HEK293T (cell line): ENCODE results near the gene WWC2.

Source experiments
- ARNT ChIP-seq: fragments of 450-650 bp; IDR thresholded peaks from 2 replicates; pipeline ENCODE4 v1.6.1; 2017; ENCODE audit warnings: mild to moderate bottlenecking
- BHLHE40 ChIP-seq: fragments of 450-650 bp; IDR thresholded peaks from 2 replicates; pipeline ENCODE4 v1.6.1; 2016; ENCODE audit warnings: mild to moderate bottlenecking, moderate library complexity, borderline replicate concordance
- ELF4 ChIP-seq: fragments of 450-650 bp; IDR thresholded peaks from 2 replicates; pipeline ENCODE4 v1.6.1; 2017; ENCODE audit warnings: antibody characterized with exemption
- FOXA1 ChIP-seq: fragments of 450-650 bp; IDR thresholded peaks from 2 replicates; pipeline ENCODE4 v1.6.1; 2016; ENCODE audit warnings: mild to moderate bottlenecking
- FOXM1 ChIP-seq: fragments of 450-650 bp; IDR thresholded peaks from 2 replicates; pipeline ENCODE4 v1.6.1; 2017; ENCODE audit warnings: mild to moderate bottlenecking, borderline replicate concordance
- L3MBTL2 ChIP-seq: fragments of 450-650 bp; conservative IDR thresholded peaks from 2 replicates; pipeline ENCODE4 v1.6.1; 2016; ENCODE audit warnings: mild to moderate bottlenecking
- LEF1 ChIP-seq: fragments of 450-650 bp; IDR thresholded peaks from 2 replicates; pipeline ENCODE4 v1.6.1; 2017; ENCODE audit warnings: mild to moderate bottlenecking, borderline replicate concordance
- NFRKB ChIP-seq: fragments of 450-650 bp; IDR thresholded peaks from 2 replicates; pipeline ENCODE4 v1.6.1; 2016; ENCODE audit warnings: mild to moderate bottlenecking, moderate library complexity
- PKNOX1 ChIP-seq: fragments of 450-650 bp; IDR thresholded peaks from 2 replicates; pipeline ENCODE4 v1.6.1; 2016
- SP1 ChIP-seq: fragments of 450-650 bp; IDR thresholded peaks from 2 replicates; pipeline ENCODE4 v1.6.1; 2017
- SUZ12 ChIP-seq: fragments of 450-650 bp; IDR thresholded peaks from 2 replicates; pipeline ENCODE4 v1.6.1; 2016; ENCODE audit warnings: mild to moderate bottlenecking
- TARDBP ChIP-seq: fragments of 450-650 bp; IDR thresholded peaks from 2 replicates; pipeline ENCODE4 v1.6.1; 2016

GRCh38 chr4:183369073-183369472, 270.0 kb downstream of the WWC2 start:
- TF ChIP-seq L3MBTL2 (no peak), FOXM1 (no peak), ELF4 (no peak), ARNT (no peak), TARDBP (no peak), PKNOX1 (no peak), SP1 (no peak), LEF1 (no peak), SUZ12 (no peak), FOXA1 (no peak), BHLHE40 (no peak), NFRKB (no peak)
